Esophagus muscularis mucosa (tissue), 4 donors: ENCODE measurements around the gene DDX23.

ENCODE experiments used
- EP300 ChIP-seq: sonication (generic); formaldehyde crosslinking; IDR thresholded peaks from one replicate; pipeline ENCODE4 v1.6.1; 2017; ENCODE audit warnings: antibody characterized with exemption
- POLR2A ChIP-seq: fragments of 450-650 bp; IDR thresholded peaks from one replicate; pipeline ENCODE4 v1.6.1; 2017; ENCODE audit warnings: antibody characterized with exemption, moderate library complexity, mild to moderate bottlenecking, low read depth
- POLR2AphosphoS5 ChIP-seq, 2 donors: sonication (generic); formaldehyde crosslinking; IDR thresholded peaks; one replicate each; pipeline ENCODE4 v1.6.1; 2017; ENCODE audit warnings: antibody characterized with exemption in 2 of 2
- TF ChIP-seq, protein P1 (sequence below), 3 experiments: fragments of 200-600 bp in 2 of 3; fragments of 450-650 bp in 1 of 3; sonication (generic) in 2 of 3; IDR thresholded peaks; one replicate each; pipeline ENCODE4 v1.5.1; 2017 to 2019; ENCODE audit warnings: antibody characterized with exemption in 3 of 3, mild to moderate bottlenecking in 2 of 3, moderate library complexity in 1 of 3

- TF ChIP-seq EP300 (no peak), POLR2A (no peak), POLR2AphosphoS5 (IDR thresholded peaks at IDR 0.05) (no peak)
- TF ChIP-seq, protein P1, sequence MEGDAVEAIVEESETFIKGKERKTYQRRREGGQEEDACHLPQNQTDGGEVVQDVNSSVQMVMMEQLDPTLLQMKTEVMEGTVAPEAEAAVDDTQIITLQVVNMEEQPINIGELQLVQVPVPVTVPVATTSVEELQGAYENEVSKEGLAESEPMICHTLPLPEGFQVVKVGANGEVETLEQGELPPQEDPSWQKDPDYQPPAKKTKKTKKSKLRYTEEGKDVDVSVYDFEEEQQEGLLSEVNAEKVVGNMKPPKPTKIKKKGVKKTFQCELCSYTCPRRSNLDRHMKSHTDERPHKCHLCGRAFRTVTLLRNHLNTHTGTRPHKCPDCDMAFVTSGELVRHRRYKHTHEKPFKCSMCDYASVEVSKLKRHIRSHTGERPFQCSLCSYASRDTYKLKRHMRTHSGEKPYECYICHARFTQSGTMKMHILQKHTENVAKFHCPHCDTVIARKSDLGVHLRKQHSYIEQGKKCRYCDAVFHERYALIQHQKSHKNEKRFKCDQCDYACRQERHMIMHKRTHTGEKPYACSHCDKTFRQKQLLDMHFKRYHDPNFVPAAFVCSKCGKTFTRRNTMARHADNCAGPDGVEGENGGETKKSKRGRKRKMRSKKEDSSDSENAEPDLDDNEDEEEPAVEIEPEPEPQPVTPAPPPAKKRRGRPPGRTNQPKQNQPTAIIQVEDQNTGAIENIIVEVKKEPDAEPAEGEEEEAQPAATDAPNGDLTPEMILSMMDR (IDR thresholded peaks at IDR 0.05) = no peak
Measured at GRCh38 chr12:48863291-48863690, 11.3 kb upstream of the DDX23 start.
